ENCODE measurements around the gene THSD1. TPM values are rescaled to one million over a fixed set of nuclear protein-coding genes. Genes with fewer than 3 reads are reported as not detected.

THSD1 gene
- total RNA-seq, 1 experiment from 2014 or later: 0.11 TPM

- Histone ChIP-seq H3K36me3 (ENCODE audit: control insufficient read depth, insufficient read depth, low read length) (no peaks in the 10 kb centered on the region), H3K4me3 (ENCODE audit: low read depth, low read length) (no peak overlapping the region), H3K9me3 (no peaks in the 10 kb centered on the region), H3K4me1 (no peaks in the 10 kb centered on the region), H3K27me3 (replicated peaks; ENCODE audit: control insufficient read depth, insufficient read depth, low read length) (no peaks in the 10 kb centered on the region)
- Mint-ChIP-seq H3K4me1 (ENCODE audit: low read depth, unreplicated experiment) (no peaks in the 10 kb centered on the region), H3K9me3 (ENCODE audit: unreplicated experiment) (no peaks in the 10 kb centered on the region), H3K27ac (ENCODE audit: unreplicated experiment) (no peak overlapping the region), H3K36me3 (ENCODE audit: insufficient read depth, unreplicated experiment) (no peaks in the 10 kb centered on the region), H3K4me3 (ENCODE audit: unreplicated experiment) (no peak overlapping the region), H3K27me3 (ENCODE audit: insufficient read depth, unreplicated experiment) (no peaks in the 10 kb centered on the region)
- ChIA-PET CTCF (no interaction called here), POLR2A (no interaction called here)
- TF ChIP-seq CTCF (IDR thresholded peaks at IDR 0.05; ENCODE audit: insufficient read depth in 1 of 2, low read depth in 1 of 2, low read length in 1 of 2, severe bottlenecking in 1 of 2, unreplicated experiment in 1 of 2): no peak
- BruUV-seq (replicated peaks): no TSS peak
- DNase-seq: no peak
- intact Hi-C loops (cut with micrococcal nuclease; ENCODE audit: unreplicated experiment): no loop called here
Observed at GRCh38 chr13:52383366-52383765, 22.6 kb downstream of the THSD1 start.

- H3K9me3 Mint-ChIP-seq (ENCODE audit: unreplicated experiment): no peaks in the 10 kb centered on the region
Observed at GRCh38 chr13:52378312-52378711, 27.7 kb downstream of the THSD1 start.

GRCh38 chr13:52377898-52378297 is 28.1 kb downstream of the THSD1 start:
- Mint-ChIP-seq H3K9me3 (ENCODE audit: unreplicated experiment) (no peaks in the 10 kb centered on the region), H3K36me3 (ENCODE audit: insufficient read depth, unreplicated experiment) (no peaks in the 10 kb centered on the region), H3K27ac (ENCODE audit: unreplicated experiment) (no peak overlapping the region), H3K27me3 (ENCODE audit: insufficient read depth, unreplicated experiment) (no peaks in the 10 kb centered on the region), H3K4me1 (ENCODE audit: low read depth, unreplicated experiment) (peaks cover 7% of the 10 kb centered on the region), H3K4me3 (ENCODE audit: unreplicated experiment) (no peak overlapping the region)
- Histone ChIP-seq H3K4me3 (ENCODE audit: low read depth, low read length) (no peak overlapping the region), H3K27me3 (replicated peaks; ENCODE audit: control insufficient read depth, insufficient read depth, low read length) (no peaks in the 10 kb centered on the region), H3K4me1 (peaks cover 9% of the 10 kb centered on the region), H3K36me3 (ENCODE audit: control insufficient read depth, insufficient read depth, low read length) (no peaks in the 10 kb centered on the region), H3K9me3 (no peaks in the 10 kb centered on the region)
- POLR2A ChIA-PET: no interaction called here
- CTCF ChIA-PET: no interaction called here
- DNase-seq: no peak
- intact Hi-C loops (cut with micrococcal nuclease; ENCODE audit: unreplicated experiment): no loop called here
- no peak for TF ChIP-seq CTCF (IDR thresholded peaks at IDR 0.05; ENCODE audit: insufficient read depth in 1 of 2, low read depth in 1 of 2, low read length in 1 of 2, severe bottlenecking in 1 of 2, unreplicated experiment in 1 of 2)
- BruUV-seq (replicated peaks): no TSS peak

More at GRCh38 chr13:52378312-52378711, 27.7 kb downstream of the THSD1 start:
- H3K4me3 Mint-ChIP-seq (ENCODE audit: unreplicated experiment): no peak overlapping the region
- CTCF ChIA-PET: no interaction called here
- POLR2A ChIA-PET: no interaction called here
- H3K27me3 ChIP-seq (replicated peaks; ENCODE audit: control insufficient read depth, insufficient read depth, low read length): no peaks in the 10 kb centered on the region
- intact Hi-C loops (cut with micrococcal nuclease; ENCODE audit: unreplicated experiment): no loop called here
- TF ChIP-seq CTCF (IDR thresholded peaks at IDR 0.05; ENCODE audit: insufficient read depth in 1 of 2, low read depth in 1 of 2, low read length in 1 of 2, severe bottlenecking in 1 of 2, unreplicated experiment in 1 of 2): no peak
- no TSS peak for BruUV-seq (replicated peaks)
- no peaks in the 10 kb centered on the region for H3K27me3 Mint-ChIP-seq (ENCODE audit: insufficient read depth, unreplicated experiment)
- no peaks in the 10 kb centered on the region for H3K36me3 ChIP-seq (ENCODE audit: control insufficient read depth, insufficient read depth, low read length)
- H3K36me3 Mint-ChIP-seq (ENCODE audit: insufficient read depth, unreplicated experiment): no peaks in the 10 kb centered on the region
- H3K27ac Mint-ChIP-seq (ENCODE audit: unreplicated experiment): no peak overlapping the region
- peaks cover 7% of the 10 kb centered on the region for H3K4me1 Mint-ChIP-seq (ENCODE audit: low read depth, unreplicated experiment)
- H3K4me1 ChIP-seq: peaks cover 9% of the 10 kb centered on the region
- H3K9me3 ChIP-seq: no peaks in the 10 kb centered on the region
- DNase-seq: no peak
- H3K4me3 ChIP-seq (ENCODE audit: low read depth, low read length): no peak overlapping the region
